Subcutaneous abdominal adipose tissue (tissue), 5 donors: ENCODE data around the gene FRYL.
A peak's percentile ranks its signal among the peaks of the same experiment; 100 is the strongest.

Experiments
- H3K27ac ChIP-seq: one replicate; pipeline ENCODE4 v1.7.0; 2013; ENCODE audit warnings: low read depth, mild to moderate bottlenecking, inconsistent platforms, low read length, moderate library complexity
- H3K27me3 ChIP-seq, 5 donors: one replicate each; pipeline ENCODE4 v1.7.0; 2013; ENCODE audit warnings: low read length in 5 of 5, inconsistent platforms in 1 of 5; ENCODE audit not compliant: control insufficient read depth in 5 of 5, insufficient read depth in 4 of 5
- H3K36me3 ChIP-seq, 5 donors: one replicate each; pipeline ENCODE4 v1.7.0; 2013; ENCODE audit warnings: low read length in 5 of 5; ENCODE audit not compliant: control insufficient read depth in 5 of 5, insufficient read depth in 5 of 5
- H3K4me1 ChIP-seq, 5 donors: one replicate each; pipeline ENCODE4 v1.7.0; 2013; ENCODE audit warnings: low read length in 5 of 5, mild to moderate bottlenecking in 3 of 5, moderate library complexity in 1 of 5; ENCODE audit not compliant: control insufficient read depth in 5 of 5, insufficient read depth in 5 of 5
- H3K4me3 ChIP-seq, 5 donors: one replicate each; pipeline ENCODE4 v1.7.0; 2013; ENCODE audit warnings: low read length in 5 of 5, low read depth in 1 of 5
- H3K9ac ChIP-seq, 5 donors: one replicate each; pipeline ENCODE4 v1.7.0; 2013; ENCODE audit warnings: low read length in 5 of 5, mild to moderate bottlenecking in 4 of 5, moderate library complexity in 3 of 5
- H3K9me3 ChIP-seq, 5 donors: one replicate each; pipeline ENCODE4 v1.7.0; 2013; ENCODE audit warnings: low read length in 5 of 5; ENCODE audit not compliant: control insufficient read depth in 5 of 5
- donor health status: healthy.
- donor health status: healthy.
- donor health status: healthy.
- donor health status: healthy.
- donor health status: healthy.

FRYL gene

GRCh38 chr4:48786549-48786948 lies 6.5 kb upstream of the FRYL start:
- Histone ChIP-seq H3K27ac (no peak overlapping the region), H3K9me3 (no peaks in the 10 kb centered on the region), H3K9ac (no peak overlapping the region), H3K4me3 (no peak overlapping the region), H3K36me3 (no peaks in the 10 kb centered on the region), H3K4me1 (no peaks in the 10 kb centered on the region), H3K27me3 (no peaks in the 10 kb centered on the region)

- Histone ChIP-seq H3K9ac (no peak overlapping the region), H3K4me1 (peaks cover 0 to 8% (median 6%) of the 10 kb centered on the region in 5 donors), H3K27me3 (no peaks in the 10 kb centered on the region), H3K27ac (no peak overlapping the region), H3K4me3 (no peak overlapping the region), H3K9me3 (no peaks in the 10 kb centered on the region), H3K36me3 (no peaks in the 10 kb centered on the region)
Measured at GRCh38 chr4:48785302-48785701, 5.2 kb upstream of the FRYL start.

GRCh38 chr4:48781968-48782367 lies 1.9 kb upstream of the FRYL start:
- no peak overlapping the region for H3K9ac ChIP-seq
- H3K4me3 ChIP-seq: no peak overlapping the region
- no peaks in the 10 kb centered on the region for H3K36me3 ChIP-seq
- no peak overlapping the region for H3K27ac ChIP-seq
- no peaks in the 10 kb centered on the region for H3K9me3 ChIP-seq
- peaks cover 0 to 29% (median 22%) of the 10 kb centered on the region in 5 donors for H3K4me1 ChIP-seq
- no peaks in the 10 kb centered on the region for H3K27me3 ChIP-seq

- Histone ChIP-seq H3K36me3 (no peaks in the 10 kb centered on the region), H3K9ac (peak overlapping the region; percentile 1 to 85 (median 66)), H3K4me3 (peak overlapping the region; percentile 79 to 93 (median 85)), H3K9me3 (no peaks in the 10 kb centered on the region), H3K27ac (peak overlapping the region; percentile 79), H3K27me3 (no peaks in the 10 kb centered on the region), H3K4me1 (peaks cover 0 to 34% (median 27%) of the 10 kb centered on the region in 5 donors)
Measured at GRCh38 chr4:48780865-48781214, 761 bp upstream of the FRYL start.

GRCh38 chr4:48779095-48779997 lies 733 bp downstream of the FRYL start:
- peak overlapping the region; percentile 90 for H3K27ac ChIP-seq
- no peaks in the 10 kb centered on the region for H3K36me3 ChIP-seq
- no peaks in the 10 kb centered on the region for H3K27me3 ChIP-seq
- peaks cover 0 to 40% (median 30%) of the 10 kb centered on the region in 5 donors for H3K4me1 ChIP-seq
- peak overlapping the region; percentile 88 to 97 (median 95) for H3K4me3 ChIP-seq
- peak overlapping the region; percentile 84 to 92 (median 88) for H3K9ac ChIP-seq
- no peaks in the 10 kb centered on the region for H3K9me3 ChIP-seq

- Histone ChIP-seq H3K9me3 (no peaks in the 10 kb centered on the region), H3K4me3 (peak overlapping the region; percentile 88 to 97 (median 95)), H3K4me1 (peaks cover 0 to 42% (median 30%) of the 10 kb centered on the region in 5 donors), H3K27ac (peak overlapping the region; percentile 90), H3K27me3 (no peaks in the 10 kb centered on the region), H3K9ac (peak overlapping the region; percentile 84 to 92 (median 88)), H3K36me3 (no peaks in the 10 kb centered on the region)
Measured at GRCh38 chr4:48778431-48779094, 1.5 kb downstream of the FRYL start.

GRCh38 chr4:48777739-48778138 lies 2.3 kb downstream of the FRYL start:
- H3K9ac ChIP-seq: peak overlapping the region; percentile 10 to 92 (median 84)

GRCh38 chr4:48774760-48775710 lies 5.0 kb downstream of the FRYL start:
- Histone ChIP-seq H3K4me3 (no peak overlapping the region), H3K4me1 (peaks cover 0 to 57% (median 27%) of the 10 kb centered on the region in 5 donors)

More at GRCh38 chr4:48777739-48778138, 2.3 kb downstream of the FRYL start:
- H3K9me3 ChIP-seq: no peaks in the 10 kb centered on the region
- peaks cover 0 to 50% (median 34%) of the 10 kb centered on the region in 5 donors for H3K4me1 ChIP-seq
- H3K36me3 ChIP-seq: no peaks in the 10 kb centered on the region
- no peaks in the 10 kb centered on the region for H3K27me3 ChIP-seq
- H3K4me3 ChIP-seq: peak overlapping the region; percentile 88 to 97 (median 95)
- peak overlapping the region; percentile 90 for H3K27ac ChIP-seq

GRCh38 chr4:48772556-48772955 lies 7.5 kb downstream of the FRYL start:
- Histone ChIP-seq H3K4me3 (no peak overlapping the region), H3K27me3 (no peaks in the 10 kb centered on the region), H3K36me3 (no peaks in the 10 kb centered on the region), H3K9ac (no peak overlapping the region), H3K4me1 (peaks cover 0 to 49% (median 13%) of the 10 kb centered on the region in 5 donors), H3K27ac (no peak overlapping the region), H3K9me3 (no peaks in the 10 kb centered on the region)

More at GRCh38 chr4:48774760-48775710, 5.0 kb downstream of the FRYL start:
- Histone ChIP-seq H3K36me3 (no peaks in the 10 kb centered on the region), H3K27ac (no peak overlapping the region), H3K9ac (no peak overlapping the region), H3K9me3 (no peaks in the 10 kb centered on the region), H3K27me3 (no peaks in the 10 kb centered on the region)
